Astrocyte of the spinal cord (primary cell): ENCODE measurements around the gene ORC5.

Source experiments
- DNase-seq: peaks from one replicate; pipeline ENCODE4 v3.0.0; 2011; ENCODE audit warnings: low read depth, low spot score
- H3K4me3 ChIP-seq: 2 replicates; pipeline ENCODE4 v1.5.1; 2011; ENCODE audit warnings: low read depth, mild to moderate bottlenecking, low read length, moderate library complexity
- CTCF ChIP-seq: IDR thresholded peaks from 2 replicates; pipeline ENCODE4 v1.5.1; 2012; ENCODE audit warnings: low read depth, mild to moderate bottlenecking, low read length, inconsistent platforms
- in situ Hi-C: cut with HindIII; loops from 2 replicates; pipeline ENCODE4 v1.10.0; 2017; ENCODE audit warnings: low sequenced_read_pairs

The ORC5 gene

DNA sequence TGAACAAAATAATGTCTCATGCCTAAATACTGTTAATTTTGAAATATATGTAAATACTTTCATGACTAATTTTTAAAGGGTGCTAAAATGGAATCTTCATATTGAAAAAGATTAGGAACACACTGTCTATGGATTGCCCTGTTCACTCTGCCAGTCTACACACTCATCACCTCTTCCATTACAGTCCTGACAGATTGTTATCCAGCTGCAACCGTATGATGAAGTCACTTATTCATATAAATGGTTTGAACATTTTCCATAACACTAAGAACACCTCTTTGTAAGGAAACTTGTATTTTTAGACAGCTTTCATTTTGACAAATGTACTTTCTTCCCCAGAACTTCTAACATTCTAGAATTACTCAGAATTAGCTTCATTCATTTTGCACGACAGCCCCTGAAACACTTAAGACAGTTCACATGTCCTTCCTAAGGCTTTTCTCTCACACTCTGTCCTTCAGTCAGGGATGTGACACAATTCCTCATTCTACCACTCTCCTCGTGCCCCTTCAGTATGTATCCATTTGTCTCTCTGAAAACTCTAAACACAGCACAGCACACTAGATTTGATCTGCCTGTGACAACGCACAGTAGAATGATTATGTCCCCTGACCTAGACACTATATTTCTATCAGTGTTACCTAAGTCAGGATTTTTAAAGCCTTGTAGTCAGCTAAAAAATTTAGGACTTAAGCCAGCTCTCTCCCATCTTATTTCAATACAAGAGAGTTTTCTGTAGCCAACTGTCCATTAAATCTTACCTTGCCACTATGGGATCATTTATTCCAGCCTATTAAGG lies 71.9 kb downstream of the ORC5 start:
- in situ Hi-C loops = no loop called here
- no peak for TF ChIP-seq CTCF
- no peak overlapping the region for H3K4me3 ChIP-seq
- no peak for DNase-seq

DNA sequence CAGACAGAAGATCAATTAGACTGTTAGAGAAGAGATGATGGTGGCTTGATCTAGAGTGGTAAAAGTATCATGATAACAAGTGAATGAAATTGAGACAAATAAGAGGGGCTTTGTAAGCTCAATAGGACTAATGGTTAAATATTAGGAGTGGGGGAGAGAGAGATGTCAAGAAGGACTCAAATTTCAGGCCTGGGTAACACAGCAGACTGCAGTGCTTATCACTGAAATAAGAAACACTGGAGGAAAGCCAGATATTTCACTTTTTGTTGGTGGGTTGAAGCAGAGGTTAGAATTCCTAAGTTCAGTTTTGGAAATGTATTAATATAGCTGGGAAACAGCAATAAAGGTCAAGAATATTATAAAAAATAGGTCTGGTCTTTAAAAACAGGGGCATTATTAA lies 74.6 kb downstream of the ORC5 start:
- TF ChIP-seq CTCF = no peak
- DNase-seq = no peak
- H3K4me3 ChIP-seq = no peak overlapping the region
- in situ Hi-C loops = no loop called here

GRCh38 chr7:104130726-104131125 lies 77.1 kb downstream of the ORC5 start:
- DNase-seq = no peak
- in situ Hi-C loops = no loop called here
- no peak for TF ChIP-seq CTCF
- H3K4me3 ChIP-seq = no peak overlapping the region

DNA sequence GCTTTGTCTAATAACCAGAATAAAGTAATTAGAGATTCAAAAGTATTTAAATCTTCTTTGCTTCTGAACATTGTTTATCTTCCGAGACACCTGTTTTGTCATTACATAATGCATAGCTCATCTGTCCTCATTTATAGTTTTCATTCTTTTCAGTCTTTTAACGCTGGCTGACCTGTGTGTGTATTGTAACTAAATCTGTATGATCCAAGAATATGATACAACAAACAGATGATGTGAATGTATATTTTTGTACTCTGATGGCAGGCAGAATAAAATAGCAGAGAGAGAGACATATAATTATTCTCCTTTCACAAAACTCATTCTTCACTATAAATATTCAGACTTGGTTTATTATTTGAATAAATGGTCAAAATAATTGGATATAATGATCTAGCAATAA lies 80.6 kb downstream of the ORC5 start:
- DNase-seq = no peak
- no peak for TF ChIP-seq CTCF
- in situ Hi-C loops = no loop called here
- H3K4me3 ChIP-seq = no peak overlapping the region

DNA sequence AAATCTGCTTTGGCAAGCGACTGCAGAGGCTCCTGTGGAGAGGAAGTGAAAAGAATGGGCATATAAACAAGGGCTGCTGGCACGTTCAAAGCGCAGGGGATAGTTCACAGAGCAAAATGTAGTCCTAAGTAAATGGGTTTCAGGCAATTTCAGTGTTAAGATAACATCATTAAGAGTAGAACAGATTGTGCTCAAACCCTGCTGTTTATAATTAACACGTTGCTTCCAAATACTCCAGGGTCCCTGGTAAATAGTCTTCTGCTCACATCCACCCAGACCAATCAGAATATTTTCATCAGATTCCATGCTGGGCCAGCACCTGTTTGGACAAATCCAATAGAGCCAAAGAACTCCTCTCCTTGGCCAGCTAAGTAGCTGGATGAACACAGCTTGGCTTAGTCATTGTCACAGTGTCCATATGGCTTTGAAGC lies 81.4 kb downstream of the ORC5 start:
- TF ChIP-seq CTCF = no peak
- H3K4me3 ChIP-seq = no peak overlapping the region
- in situ Hi-C loops = no loop called here
- DNase-seq = peak; percentile 35

DNA sequence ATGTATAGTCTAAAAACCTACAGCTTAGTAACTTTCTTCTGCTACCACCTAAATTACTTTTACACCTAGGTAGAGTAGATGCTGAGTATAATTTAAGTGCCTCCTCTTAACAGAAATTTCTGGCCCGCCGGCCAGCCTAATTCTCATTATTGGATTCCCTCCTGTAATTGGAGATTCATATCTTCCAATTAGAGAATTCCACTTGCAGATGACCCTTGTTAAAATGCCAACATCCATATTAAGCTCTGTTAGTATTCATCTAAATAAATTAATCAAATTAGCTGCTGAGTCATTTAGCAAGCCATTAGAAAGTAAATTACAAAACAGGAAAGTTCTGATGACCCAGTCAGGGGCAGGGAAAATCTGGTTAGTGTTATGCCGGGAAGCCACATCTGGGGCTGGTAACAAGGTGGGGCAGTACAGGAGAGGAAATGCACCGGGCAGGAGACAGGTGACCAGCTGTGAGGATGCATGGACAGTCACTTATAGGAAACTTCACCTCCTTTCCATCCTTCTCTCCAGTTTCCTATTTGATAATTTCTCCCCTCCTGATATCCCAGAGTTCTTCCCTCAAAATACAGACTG lies 82.8 kb downstream of the ORC5 start:
- in situ Hi-C loops = no loop called here
- TF ChIP-seq CTCF = no peak
- DNase-seq = no peak
- H3K4me3 ChIP-seq = no peak overlapping the region
